Left lobe of liver (tissue), 2 donors: ENCODE results near the gene ITSN2. TPM values are rescaled to one million over a fixed set of nuclear protein-coding genes. Genes with fewer than 3 reads are reported as not detected.
"Not testable (repeated sequence)": the region's sequence is repeated elsewhere in the genome, so short reads cannot be mapped to it uniquely, and the experiment has no call there.

ENCODE experiments used
- ATAC-seq: fragments of 200-7000 bp; cut with Tn5 transposase; one replicate; pipeline ENCODE4 v1.9.1; 2020; ENCODE audit warnings: mild to moderate bottlenecking, moderate library complexity
- DNase-seq: peaks from one replicate; pipeline ENCODE4 v3.0.0-alpha.2; 2020; ENCODE audit warnings: low spot score
- total RNA-seq: library from RNA; stranded (reverse); gene quantifications from one replicate; pipeline ENCODE4 v1.2.1, GENCODE V29; 2021
- donor health status: DM: no; HTN: no; CAD: no; lungs with moderate emphysema.
- donor health status: DM: no; HTN: yes; CAD: no.

Gene ITSN2
- total RNA-seq, 1 donor from 2014 or later, result 21.7 TPM

DNA sequence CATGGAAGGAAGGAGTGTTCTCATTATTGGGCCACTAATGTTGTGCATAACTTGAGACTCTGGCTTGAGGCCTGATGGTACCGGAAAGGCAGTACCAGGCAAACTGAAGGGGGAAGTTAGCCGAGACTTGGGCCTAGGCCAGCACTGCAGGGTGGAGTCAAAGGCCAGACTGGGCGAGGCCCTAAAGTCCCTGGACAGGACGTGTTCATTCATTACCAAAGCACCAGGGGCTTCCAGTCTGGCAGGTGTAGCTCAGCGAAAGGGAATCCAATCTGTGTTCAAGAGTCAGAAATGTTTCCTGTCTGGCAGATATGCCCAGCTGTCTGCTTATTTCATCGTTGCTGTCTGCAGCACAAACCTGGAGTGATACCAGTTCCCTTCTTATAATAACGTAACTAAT lies 4.7 kb upstream of the ITSN2 start:
- ATAC-seq (peak; percentile 7), DNase-seq (peak; percentile 60)

DNA sequence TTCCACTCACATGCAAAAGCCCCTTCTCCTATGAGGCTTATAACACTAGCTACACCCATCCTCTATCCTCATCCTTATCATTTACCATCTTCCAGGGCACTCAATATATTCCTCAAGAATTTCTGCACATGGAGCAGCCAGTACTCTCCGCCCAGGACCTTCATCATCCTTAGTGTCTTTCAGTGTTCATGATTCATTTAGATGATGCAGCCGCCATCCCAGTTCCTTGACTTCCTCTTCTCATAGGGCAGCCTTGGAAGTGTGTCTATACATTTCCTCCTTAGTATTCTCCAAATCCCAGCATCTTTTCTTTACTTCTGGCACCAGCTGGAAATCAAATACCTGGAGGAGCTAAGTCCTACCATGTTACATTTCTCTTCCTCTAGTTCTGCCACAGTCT lies 3.0 kb upstream of the ITSN2 start:
- ATAC-seq (no peak), DNase-seq (peak; percentile 19)

DNA sequence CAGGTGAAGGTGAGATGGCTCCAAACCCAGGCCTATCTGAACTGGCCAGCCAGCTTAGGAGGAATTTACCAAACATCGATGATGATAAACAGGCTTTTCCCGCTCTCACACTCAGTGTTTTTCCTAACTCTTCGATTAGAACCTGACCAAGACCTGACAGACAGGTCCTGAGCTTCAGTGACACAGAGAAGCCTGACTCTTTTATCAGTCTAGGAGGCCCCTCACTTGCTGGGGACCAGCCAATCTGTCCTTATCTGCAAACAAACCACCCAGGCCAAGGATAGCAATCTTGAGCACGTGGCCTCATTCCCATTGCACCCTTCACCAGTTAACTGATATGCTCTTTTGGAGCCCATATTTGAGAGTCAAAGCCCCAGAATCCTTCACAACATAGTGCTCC lies 1.9 kb upstream of the ITSN2 start:
- no peak for ATAC-seq
- DNase-seq, result peak; percentile 29

DNA sequence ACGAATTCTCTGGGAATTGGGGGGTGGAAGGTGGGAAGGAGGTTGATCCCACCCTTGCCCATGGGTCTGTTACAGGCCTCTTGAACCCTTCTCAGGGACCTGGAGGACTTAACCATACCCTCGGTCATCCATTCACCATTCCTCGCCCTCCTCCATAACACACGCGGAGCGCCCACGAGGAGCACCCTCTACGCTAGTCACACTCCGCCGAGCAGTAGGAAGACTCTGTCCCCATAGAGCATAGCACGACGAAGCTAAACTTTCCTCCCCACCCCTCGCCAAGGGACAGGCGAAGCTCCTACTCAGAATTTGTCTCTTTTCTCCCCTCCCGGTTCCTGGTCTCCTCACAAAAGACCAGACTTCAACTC lies 611 bp upstream of the ITSN2 start:
- DNase-seq, result no peak
- no peak for ATAC-seq

DNA sequence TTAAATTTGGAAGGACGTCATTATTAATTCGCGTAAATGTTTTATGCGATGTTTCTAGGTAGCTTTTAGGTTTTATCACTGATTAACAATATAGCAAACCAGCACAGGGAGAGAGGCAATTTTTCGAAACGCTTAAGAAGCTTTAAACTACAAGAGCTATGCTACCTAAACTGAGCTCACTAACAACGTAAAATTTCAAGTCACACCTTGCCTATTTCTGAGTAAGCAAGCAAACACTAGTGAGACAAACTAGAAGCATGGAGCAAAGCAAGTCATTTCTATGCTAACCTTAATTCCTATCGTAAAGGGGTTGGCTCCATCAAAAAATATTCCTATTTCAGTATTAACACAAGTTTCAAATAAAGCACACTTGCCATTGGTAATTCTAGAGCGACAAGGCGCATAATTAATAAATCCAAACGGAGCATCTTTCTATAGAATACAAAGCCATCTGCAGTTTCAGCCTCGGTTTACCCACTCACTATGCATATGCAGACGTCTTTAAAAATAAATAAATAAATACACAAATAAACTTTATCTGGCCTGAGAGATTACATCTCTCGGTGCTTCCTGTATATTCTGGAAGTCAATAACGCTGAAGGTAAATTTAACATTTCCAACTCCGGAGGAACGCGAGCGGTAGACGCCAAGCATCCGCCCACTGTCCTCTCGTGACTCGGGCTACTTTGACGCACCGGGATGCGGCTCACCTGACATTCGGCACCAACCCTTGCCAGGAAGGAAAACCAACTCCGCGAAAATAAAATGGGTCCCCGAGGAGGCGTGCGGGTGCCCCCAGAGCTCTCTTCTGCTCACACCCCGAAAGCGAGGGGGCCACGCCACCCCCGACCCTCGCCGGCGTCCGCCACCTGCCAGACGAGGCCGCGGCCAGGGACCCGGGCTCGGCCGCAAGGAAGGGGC lies 947 bp downstream of the ITSN2 start:
- peak; percentile 56 for ATAC-seq
- peak; percentile 67 for DNase-seq

DNA sequence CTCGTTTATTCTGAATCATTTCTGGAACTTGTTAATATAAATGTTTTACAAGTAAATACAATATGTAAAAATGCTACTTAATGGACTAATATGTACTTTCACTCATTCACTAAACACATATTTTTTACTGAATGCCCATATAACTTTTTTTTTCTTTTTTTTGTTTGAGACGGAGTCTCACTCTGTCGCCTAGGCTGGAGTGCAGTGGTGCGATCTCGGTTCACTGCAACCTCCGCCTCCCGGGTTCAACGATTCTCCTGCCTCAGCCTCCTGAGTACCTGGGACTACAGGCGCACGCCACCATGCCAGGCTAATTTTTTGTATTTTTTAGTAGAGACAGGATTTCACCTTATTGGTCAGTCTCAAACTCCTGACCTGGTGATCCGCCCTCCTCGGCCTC lies 2.6 kb downstream of the ITSN2 start:
- not testable (repeated sequence) for ATAC-seq, DNase-seq

DNA sequence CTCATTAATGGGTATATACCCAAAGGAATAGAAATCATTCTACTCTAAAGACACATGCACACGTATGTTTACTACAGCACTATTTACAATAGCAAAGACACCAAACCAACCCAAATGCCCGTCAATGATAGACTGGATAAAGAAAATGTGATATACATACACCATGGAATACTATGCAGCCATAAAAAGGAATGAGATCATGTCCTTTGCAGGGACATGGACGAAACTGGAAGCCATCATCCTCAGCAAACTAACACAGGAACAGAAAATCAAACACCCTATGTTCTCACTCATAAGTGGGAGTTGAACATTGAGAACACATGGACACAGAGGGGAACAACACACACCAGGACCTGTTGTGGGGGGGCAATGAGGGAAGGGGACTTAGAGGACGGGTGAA lies 3.2 kb downstream of the ITSN2 start:
- ATAC-seq, DNase-seq: not testable (repeated sequence)

DNA sequence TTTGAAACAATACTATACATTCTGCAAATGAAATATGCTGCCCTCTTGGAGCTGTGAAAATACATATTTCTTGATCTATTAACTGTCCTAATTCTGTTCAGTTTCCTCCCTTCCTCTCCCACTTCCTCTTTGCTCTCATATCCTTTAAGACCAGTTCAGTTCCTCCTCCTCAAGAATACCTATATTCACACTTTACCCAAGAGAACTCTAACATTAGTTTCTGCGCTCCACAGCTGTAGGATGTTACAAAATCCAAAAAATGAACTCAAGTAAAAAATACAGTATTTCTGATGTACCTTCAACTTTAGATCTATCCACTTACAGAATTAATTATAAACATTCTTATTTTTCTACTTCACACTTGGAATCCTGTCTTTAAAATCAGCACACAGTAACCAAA lies 5.4 kb downstream of the ITSN2 start:
- no peak for ATAC-seq
- no peak for DNase-seq

DNA sequence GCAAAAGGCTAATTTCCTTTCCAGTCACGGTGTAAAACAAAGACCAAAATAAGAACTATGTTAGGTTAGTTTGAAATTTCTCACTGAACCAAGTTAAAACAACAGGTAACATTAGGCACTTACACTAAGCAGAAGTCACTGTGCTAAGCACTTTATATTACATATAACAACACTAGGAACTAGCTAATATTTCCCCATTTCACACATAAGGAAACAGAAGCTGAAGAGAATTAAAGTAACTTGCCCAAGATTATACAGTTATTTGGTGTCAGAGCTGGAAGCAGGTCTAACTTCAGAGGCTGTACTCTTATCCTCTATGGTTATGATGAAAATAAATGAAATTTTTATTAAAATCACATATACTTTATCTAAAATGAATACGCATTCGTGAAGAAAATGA lies 5.9 kb downstream of the ITSN2 start:
- ATAC-seq, result no peak
- DNase-seq, result no peak

DNA sequence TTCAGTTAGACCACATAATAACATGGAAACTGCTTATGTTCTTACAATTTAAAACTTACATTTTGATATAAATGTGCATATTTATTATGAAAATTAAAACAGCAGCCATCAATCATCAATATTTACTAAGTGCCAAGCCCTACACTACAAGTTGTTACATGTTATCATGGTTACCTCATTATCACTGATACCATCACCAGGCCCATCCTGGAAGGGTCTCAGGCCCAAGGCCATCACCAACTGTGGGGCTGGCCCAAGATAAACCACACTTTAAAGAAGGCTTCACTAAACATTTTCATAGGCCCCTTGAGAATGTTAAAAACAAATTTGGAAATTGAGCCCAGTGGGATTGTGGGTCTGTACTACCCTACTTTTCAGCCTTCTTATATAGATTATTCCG lies 6.4 kb downstream of the ITSN2 start:
- no peak for ATAC-seq

DNA sequence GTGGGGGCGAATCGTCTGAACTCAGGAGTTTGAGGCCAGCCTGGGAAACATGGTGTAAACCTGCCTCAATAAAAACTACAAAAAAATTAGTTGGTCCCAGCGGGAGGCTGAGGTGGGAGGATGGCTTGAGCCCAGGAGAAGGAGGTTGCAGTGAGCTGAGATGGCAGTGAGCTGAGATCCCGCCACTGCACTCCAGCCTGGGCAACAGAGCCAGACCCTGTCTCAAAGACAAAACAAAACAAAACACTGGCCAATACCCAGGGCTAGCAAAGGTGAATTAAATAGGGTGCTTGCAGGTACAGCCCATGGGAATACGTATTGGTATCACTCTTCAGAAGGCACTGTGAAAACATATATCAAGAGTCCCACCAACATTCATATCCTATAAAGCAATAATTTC lies 7.0 kb downstream of the ITSN2 start:
- ATAC-seq (no peak), DNase-seq (no peak)

More for the DNA sequence above, 6.4 kb downstream of the ITSN2 start:
- no peak for DNase-seq

DNA sequence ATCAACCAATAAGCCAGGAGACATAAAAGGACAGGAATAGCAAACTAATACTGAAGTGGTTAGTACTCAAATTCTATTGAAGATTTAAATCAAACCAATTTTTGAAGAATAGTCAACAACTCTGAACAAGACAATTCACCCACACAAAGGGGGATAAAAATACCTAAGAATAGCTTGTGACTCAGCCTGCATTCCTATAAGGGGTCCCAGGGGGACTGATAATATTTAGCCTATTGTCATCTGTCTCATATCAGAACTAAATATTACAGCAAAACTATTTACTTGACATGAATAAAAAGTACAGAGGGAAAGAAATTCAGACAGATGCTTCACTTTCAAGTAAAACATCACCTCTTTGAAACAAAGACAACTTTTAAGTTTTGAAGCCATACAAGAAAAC lies 7.7 kb downstream of the ITSN2 start:
- ATAC-seq (no peak), DNase-seq (no peak)

DNA sequence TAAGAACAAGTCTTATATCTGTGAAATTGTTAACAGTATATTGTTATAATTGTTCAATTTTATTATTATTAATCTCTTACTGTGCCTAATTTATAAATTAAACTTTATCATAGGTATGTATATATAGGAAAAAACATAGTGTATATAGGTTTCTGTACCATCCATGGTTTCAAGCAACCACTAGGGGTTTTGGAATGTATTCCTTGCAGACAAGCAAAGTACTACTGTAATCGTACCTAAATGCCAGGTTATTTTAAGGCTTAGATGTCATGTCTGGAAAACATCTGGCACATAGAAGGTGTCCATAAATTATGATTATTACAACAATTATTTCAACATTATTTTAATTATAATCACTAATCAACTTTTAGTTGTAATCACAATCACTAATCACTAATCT lies 8.4 kb downstream of the ITSN2 start:
- no peak for ATAC-seq
- no peak for DNase-seq

DNA sequence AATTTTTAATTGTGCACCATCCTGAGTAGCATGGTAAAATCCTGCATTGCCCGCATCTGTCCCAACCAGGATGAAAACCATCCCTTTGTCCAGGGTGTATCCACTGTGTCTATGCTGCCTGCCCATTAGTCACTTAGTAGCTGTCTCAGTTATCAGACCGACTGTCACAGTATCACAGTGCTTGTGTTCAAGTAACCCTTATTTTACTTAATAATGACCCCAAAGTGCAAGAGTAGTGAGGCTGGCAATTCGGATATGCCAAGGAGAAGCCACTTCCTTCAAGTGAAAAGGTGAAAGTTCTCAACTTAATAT lies 8.8 kb downstream of the ITSN2 start:
- no peak for DNase-seq
- ATAC-seq, result no peak

DNA sequence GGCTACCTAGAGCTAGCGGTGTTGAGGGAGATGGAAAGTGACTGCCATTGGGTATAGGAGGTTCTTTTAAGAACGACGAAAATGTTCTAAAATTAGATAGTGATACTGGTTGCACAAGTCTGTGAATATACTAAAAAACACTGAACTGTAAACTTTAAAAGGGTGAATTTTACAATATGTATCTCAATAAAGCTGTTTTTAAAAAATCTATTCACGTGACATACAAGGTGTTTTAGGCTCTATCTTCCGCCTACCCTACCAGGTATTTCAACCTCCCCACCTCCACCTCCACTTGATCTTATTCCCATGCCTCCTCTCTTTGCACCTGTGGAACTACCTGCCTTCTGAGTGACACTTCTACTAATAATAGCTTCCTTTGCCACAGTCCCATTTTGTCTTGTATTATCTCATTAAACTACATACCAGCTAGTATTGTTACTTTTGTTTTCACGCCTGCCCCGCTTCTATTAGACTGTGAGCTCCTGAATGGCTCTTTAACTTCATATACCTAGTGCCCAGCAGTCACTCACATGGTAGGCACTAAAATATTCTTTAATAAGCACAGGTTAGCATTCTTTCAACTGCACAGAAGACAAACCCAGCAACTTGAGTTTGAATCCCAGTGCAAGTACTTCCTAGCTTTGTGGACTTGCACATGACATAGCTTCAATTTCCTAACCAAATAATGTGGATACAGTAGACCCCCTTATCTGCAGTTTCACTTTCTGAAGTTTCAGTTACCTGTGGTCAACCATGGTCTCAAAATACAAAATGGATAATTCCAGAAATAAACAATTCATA lies 9.3 kb downstream of the ITSN2 start:
- no peak for DNase-seq

DNA sequence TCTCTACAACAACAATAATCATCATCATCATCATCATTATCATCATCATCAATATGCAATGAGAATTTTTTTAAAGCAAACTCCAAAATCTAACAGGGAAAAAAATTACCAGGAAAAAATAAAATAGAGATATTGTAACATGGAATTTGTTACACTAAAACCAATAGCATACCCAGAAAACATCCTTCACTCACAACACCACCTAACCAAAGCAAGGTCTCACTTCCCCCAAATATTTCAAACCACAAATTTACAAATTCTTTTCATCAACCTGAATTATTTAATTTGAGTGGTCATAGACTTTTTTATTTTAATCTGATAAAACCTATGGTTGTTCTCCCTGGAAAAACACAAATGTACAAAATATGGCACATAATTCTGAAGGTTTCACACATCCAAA lies 11.2 kb downstream of the ITSN2 start:
- ATAC-seq, result no peak

More for the DNA sequence above, 9.3 kb downstream of the ITSN2 start:
- no peak for ATAC-seq

DNA sequence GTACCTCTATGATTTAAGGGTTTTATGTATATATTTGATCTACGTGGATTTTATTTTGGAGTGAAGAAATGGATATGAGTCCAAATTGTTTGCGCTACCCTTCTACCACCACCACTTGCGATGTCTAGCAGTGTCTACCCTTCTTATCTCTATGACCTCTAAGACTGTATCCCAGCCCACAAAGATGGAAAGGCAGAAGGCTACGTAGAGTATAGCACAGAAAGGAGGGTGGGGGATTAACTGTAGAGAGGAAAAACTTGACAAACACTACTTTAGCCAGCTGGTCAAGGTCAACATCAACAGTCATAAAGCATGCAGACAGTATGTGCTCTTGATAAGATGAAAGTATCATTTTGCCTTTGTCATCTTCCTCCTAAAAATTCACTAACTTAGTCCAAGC lies 14.4 kb downstream of the ITSN2 start:
- DNase-seq, result no peak
- no peak for ATAC-seq

More for the DNA sequence above, 11.2 kb downstream of the ITSN2 start:
- DNase-seq, result no peak

DNA sequence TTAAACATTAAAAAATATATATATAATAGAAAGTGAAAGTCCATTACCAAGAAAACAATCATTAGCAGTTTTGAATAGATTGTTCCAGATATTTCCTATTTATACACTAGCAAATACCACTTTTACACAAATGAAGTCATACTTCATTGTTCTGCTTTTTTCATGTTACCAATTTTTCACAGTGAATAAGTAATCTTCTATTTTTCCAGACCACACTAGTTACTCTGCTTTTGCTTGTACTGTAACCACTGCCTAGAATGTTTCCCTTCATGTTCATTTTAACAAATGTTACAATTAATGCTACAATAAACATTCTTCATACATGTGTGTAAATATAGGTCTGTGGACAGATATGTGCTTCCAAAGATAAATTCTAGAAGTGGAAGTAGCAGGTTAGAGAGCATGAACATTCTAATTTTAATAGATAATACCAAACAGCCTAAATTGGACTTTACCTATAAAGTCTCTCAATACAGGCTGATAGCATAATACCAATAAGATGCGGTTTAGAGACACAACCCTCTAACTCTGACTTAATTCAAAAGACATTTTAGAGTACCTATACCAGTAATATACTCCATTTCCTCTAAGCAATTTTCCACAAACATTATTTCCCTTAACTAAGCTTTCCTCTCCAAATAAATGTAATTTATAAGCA lies 17.0 kb downstream of the ITSN2 start:
- no peak for ATAC-seq
- DNase-seq, result no peak

DNA sequence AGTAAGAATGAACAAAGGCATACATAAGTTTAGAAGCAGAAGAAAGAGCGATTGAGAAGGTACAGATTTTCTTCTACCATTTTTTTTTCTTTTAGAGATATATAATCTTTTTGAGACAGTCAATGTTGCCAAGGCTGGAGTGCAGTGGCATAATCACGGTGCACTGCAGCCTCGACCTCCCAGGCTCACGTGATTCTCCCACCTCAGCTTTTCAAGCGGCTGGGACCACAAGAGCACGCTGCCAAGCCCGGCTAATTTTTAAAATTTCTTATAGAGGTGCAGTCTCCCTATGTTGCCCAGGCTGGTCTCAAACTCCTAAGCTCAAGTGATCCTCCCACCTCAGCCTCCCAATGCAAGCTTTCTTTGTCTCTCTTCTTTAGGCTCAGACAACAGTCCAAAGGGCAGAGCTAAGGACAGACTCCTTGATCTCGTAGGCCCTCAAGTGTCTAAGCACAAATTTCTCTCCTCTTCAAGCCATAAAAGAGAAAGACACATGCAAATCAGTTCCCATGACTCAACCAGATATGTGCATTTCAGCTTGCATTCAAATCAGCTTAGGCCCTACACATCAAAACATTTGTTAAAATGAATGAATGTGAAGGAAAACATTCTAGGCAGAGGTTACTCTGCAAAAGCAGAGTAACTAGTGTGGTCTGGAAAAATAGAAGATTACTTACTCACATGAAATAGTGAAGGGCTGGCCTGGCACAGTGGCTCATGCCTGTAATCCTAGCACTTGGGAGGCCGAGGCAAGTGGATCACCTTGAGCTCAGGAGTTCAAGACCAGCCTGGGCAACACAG lies 18.0 kb downstream of the ITSN2 start:
- DNase-seq, result no peak
- no peak for ATAC-seq

DNA sequence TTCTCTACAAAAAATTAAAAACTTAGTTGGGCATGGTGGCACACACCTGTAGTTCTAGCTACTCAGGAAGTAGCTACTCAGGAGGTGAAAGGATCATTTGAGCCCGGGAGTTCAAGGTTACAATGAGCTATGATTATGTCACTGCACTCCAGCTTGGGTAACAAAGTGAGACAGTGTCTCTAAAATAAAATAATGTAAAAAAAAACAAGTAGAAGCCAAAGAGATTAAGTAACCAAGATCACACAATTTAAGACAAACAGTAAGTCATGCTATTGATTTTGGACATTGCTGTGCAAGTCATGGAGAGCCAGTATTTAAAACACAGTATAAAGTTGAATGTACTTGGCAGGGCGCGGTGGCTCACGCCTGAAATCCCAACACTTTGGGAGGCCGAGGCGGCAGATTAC lies 20.5 kb downstream of the ITSN2 start:
- ATAC-seq (peak; percentile 80), DNase-seq (no peak)

DNA sequence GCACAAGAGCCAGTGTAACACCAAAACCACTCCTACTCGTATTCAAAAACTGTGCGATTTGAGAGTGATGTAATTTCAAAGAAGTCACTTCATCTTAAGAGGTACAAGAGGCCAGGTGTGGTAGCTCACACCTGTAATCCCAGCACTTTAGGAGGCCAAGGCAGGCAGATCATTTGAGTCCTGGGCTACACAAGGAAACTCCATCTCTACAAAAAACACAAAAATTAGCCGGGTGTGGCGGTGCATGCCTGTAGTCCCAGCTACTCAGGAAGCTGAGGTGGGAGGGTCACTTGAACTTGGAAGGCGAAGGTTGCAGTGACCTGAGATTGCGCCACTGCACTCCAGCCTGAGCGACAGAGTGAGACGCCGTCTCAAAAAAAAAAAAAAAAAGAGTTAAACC lies 21.2 kb downstream of the ITSN2 start:
- ATAC-seq, DNase-seq: not testable (repeated sequence)
